HG03571 (cell line): Measurements from ENCODE around the gene DPP10.

Source experiments
- ATAC-seq: cut with Tn5 transposase; IDR thresholded peaks from one replicate; pipeline ENCODE4 v1.9.1; 2021; ENCODE audit not compliant: unreplicated experiment

The DPP10 gene

GRCh38 chr2:115201386-115201785 is 758.9 kb downstream of the DPP10 start:
- ATAC-seq: no peak

- ATAC-seq: no peak
Measured at GRCh38 chr2:115208493-115209164, 766.2 kb downstream of the DPP10 start.

- ATAC-seq: no peak
Measured at GRCh38 chr2:115214050-115214449, 771.6 kb downstream of the DPP10 start.

DNA sequence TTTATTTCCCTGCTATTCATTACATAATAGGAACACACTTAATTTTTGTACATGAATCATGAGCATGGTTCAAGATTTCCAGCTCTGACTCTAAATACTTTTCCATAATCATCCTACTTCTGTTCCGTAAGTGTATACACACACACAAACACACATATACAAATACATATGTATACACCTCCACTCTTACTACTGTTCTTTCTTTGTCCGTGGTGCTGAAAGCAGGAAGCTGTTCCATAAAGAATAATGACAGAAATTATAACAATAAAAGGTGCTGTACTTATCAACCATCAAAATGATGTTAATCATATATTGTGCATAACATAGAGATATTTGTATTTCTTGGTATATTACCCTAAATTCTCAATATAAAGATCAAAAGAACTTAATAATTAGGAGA is 776.9 kb downstream of the DPP10 start:
- ATAC-seq: no peak

DNA sequence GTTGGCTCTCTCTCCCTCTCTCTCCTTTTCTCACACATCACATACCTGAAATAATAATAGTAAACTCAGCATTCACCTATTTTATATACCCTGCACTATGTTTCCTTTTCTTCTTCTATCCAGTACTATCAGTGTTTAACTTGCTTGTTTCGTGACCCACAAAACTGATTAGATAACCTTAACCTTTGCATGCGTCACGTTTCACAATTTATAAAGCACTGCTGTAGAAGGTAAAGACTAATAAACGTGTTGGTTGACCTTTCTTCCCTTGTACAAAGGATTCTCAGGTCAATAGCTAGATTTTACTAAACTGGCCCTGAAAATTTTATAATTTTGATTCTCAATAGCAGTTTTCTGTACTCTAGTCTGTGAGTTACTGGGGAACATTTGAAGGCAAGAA is 791.7 kb downstream of the DPP10 start:
- no peak for ATAC-seq

- no peak for ATAC-seq
Measured at GRCh38 chr2:115234737-115235136, 792.3 kb downstream of the DPP10 start.

- ATAC-seq: no peak
Measured at GRCh38 chr2:115248066-115248465, 805.6 kb downstream of the DPP10 start.

- ATAC-seq: no peak
Measured at GRCh38 chr2:115277366-115277765, 834.9 kb downstream of the DPP10 start.

GRCh38 chr2:115285416-115285815 is 843.0 kb downstream of the DPP10 start:
- ATAC-seq: no peak

DNA sequence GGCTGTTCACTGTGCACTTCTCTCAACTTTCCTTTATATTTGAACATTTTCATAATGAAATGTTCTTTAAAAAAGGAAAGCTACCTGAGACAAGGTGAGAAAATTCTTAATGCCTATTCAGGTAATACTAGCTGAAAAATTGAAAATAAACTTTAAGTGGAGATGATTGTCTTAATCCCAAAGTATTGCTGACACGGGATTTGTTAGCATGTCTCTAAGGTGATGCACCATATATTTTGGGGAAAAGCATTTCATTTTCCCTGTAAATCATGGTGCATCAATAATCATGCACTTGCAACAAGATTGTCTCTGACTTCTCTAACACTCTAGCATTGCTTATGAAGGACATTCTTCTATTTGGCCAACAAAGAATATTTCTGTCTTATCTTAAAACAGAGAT is 848.0 kb downstream of the DPP10 start:
- no peak for ATAC-seq

- ATAC-seq: no peak
Measured at GRCh38 chr2:115292742-115293141, 850.3 kb downstream of the DPP10 start.

GRCh38 chr2:115294999-115295398 is 852.6 kb downstream of the DPP10 start:
- no peak for ATAC-seq

DNA sequence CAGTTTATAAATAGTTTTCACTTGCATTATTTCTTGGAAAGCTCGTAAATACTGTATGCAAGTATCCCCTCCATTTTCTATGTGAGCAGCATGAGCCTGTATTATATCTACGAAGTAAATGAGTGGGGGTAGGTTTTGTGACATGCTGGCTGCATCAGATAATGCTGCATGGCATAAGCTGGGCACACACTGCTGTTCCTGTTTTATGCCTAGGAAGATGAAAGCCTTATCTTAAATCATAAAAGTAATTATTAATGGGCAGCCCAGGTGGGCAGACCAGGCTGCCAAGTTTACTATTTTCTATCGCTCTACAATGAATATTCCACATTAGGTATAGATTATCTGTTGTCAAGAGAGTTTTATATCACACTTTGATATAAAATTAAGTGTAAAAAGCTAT is 854.6 kb downstream of the DPP10 start:
- no peak for ATAC-seq

DNA sequence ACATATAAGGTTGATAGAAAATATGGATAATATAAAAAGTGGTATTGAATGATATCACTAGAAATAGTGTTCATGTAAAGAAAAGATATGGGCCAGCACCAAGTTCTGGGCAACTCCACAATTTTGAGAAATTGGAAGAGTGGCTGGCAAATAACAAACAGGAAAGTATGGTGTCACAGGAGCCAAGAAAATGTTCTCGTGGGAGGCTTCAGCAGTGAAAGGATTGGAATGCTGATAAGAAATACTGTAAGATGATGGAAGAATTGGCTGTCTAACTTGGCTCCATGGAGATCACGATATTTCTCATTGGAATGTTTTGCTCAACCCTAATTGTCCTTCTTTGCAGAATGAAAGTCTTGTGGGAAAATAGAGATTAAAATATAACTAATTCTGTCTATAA is 856.8 kb downstream of the DPP10 start:
- ATAC-seq: no peak

GRCh38 chr2:115305712-115306111 is 863.3 kb downstream of the DPP10 start:
- no peak for ATAC-seq

GRCh38 chr2:115314119-115314518 is 871.7 kb downstream of the DPP10 start:
- ATAC-seq: no peak

DNA sequence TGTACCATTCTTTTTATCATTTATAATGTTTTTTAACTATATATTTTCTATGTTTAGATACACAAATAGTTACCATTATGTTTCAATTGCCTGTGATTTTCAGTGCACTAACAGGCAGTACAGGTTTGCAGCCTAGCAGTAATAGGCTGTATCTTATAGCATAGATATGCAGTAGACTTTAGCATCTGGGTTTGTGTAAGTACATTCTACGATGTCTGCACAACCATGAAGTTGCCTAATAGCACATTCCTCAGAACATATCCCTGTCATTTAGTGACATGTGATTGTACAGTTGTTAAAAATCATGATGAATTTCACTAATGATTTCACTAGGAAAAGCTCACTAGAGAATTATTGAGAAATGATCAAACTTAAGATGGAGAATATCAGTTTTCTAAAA is 884.6 kb downstream of the DPP10 start:
- ATAC-seq: no peak

DNA sequence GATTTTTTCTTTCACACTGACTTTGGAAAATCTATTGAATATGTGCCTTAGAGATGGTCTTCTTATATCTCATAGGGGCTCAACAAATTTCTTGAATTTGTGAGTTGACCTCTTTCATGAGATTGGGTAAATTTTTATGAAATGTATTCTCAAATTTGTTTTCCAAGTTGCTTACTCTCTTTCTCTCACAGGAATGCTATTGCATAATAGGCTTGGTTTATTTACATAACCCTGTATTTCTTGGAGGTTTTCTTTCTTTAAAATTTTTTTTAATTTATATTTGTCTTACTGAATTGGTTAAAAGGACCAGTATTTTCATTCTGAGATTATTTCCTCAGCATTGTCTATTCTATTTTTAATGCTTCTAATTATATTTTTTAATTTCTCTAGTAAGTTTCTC is 917.1 kb downstream of the DPP10 start:
- no peak for ATAC-seq

GRCh38 chr2:115364093-115364492 is 921.7 kb downstream of the DPP10 start:
- ATAC-seq: no peak

- no peak for ATAC-seq
Measured at GRCh38 chr2:115369400-115369799, 927.0 kb downstream of the DPP10 start.

GRCh38 chr2:115374981-115375380 is 932.5 kb downstream of the DPP10 start:
- ATAC-seq: no peak

DNA sequence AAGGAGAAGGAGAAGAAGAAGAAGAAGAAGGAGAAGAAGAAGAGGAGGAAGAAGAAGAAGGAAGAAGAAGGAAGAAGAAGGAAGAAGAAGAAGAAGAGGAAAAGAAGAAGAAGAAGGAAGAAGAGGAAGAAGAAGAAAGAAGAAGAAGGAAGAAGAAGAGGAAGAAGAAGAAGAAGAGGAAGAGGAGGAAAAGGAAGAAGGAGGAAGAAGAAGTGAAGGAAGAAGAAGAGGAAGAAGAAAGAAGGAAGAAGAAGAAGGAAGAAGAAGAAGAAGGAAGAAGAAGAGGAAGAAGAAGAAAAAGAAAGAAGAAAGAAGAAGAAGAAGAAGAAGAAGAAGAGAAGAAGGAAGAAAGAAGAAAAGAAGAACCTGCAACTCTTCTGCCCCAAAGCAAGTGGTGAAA is 942.0 kb downstream of the DPP10 start:
- ATAC-seq: no peak

- no peak for ATAC-seq
Measured at GRCh38 chr2:115386465-115386864, 944.0 kb downstream of the DPP10 start.
